GM12878 (cell line): Measurements from ENCODE around the gene CLDN9. TPM values are rescaled to one million over a fixed set of nuclear protein-coding genes. Genes with fewer than 3 reads are reported as not detected.

Experiments used
- ATAC-seq: fragments of 200-7000 bp; cut with Tn5 transposase; 3 replicates; pipeline ENCODE4 v1.9.1; 2020; ENCODE audit warnings: mild to moderate bottlenecking, moderate library complexity
- BruUV-seq: library from RNA; stranded (reverse); fragments of 400-500 nt; replicated peaks from 2 replicates; lab custom pipeline; 2021; lab: Mats Ljungman, UMichigan
- CTCF ChIA-PET: fragments of 300-600 bp; sonication (Branson Sonifier 250); formaldehyde crosslinking; extraction: SDS; loops from one replicate; lab custom pipeline; 2021; ENCODE audit warnings: inconsistent platforms; lab: Yijun Ruan, JAX
- POLR2A ChIA-PET: fragments of 350-600 bp; formaldehyde crosslinking; extraction: SDS; loops from one replicate; lab custom pipeline; 2021; ENCODE audit warnings: inconsistent platforms; lab: Charles Lee
- RAD21 ChIA-PET: fragments of 300-600 bp; sonication (Branson Sonifier 250); formaldehyde crosslinking; loops from one replicate; lab custom pipeline; 2023; ENCODE audit warnings: antibody characterized with exemption; ENCODE audit not compliant: unreplicated experiment; lab: Charles Lee
- SMC1A ChIA-PET: fragments of 300-600 bp; sonication (Branson Sonifier 250); formaldehyde crosslinking; loops from one replicate; lab custom pipeline; 2023; ENCODE audit not compliant: unreplicated experiment, uncharacterized antibody; lab: Charles Lee
- DNase-seq: peaks from one replicate; pipeline ENCODE4 v3.0.0-alpha.2; 2011; ENCODE audit warnings: low read depth, low spot score
- FAIRE-seq: peaks from 3 replicates; lab custom pipeline; 2011; peaks lifted over from hg19 to GRCh38; lab: Jason Lieb, UNC
- H2AFZ ChIP-seq: 2 replicates; pipeline ENCODE4 v1.6.0; 2011; ENCODE audit warnings: low read depth, low read length, control low read depth; ENCODE audit not compliant: control insufficient read depth
- H3K27ac ChIP-seq: 2 replicates; pipeline ENCODE4 v1.5.1; 2011; ENCODE audit warnings: control low read depth; ENCODE audit not compliant: control insufficient read depth, insufficient read depth
- H3K27me3 ChIP-seq, 2 experiments: replicated peaks in 1 of 2; 2 replicates each; pipeline versions ENCODE4 v1.6.0 to v1.6.1; 2011; ENCODE audit warnings: low read length in 1 of 2; ENCODE audit not compliant: control insufficient read depth in 2 of 2, insufficient read depth in 2 of 2
- H3K36me3 ChIP-seq, 2 experiments: 2 replicates each; pipeline ENCODE4 v1.5.1; 2011; ENCODE audit warnings: low read length in 1 of 2; ENCODE audit not compliant: control insufficient read depth in 2 of 2, insufficient read depth in 2 of 2
- H3K4me1 ChIP-seq: 2 replicates; pipeline ENCODE4 v1.6.1; 2011; ENCODE audit warnings: mild to moderate bottlenecking, low read length, moderate library complexity, mixed read lengths; ENCODE audit not compliant: control insufficient read depth, insufficient read depth
- H3K4me2 ChIP-seq: 2 replicates; pipeline ENCODE4 v1.6.0; 2011; ENCODE audit warnings: control low read depth; ENCODE audit not compliant: control insufficient read depth, insufficient read depth
- H3K4me3 ChIP-seq: fragments of 200-600 bp; sonication (generic); 2 replicates; pipeline ENCODE4 v1.5.1; 2016
- H3K79me2 ChIP-seq: 2 replicates; pipeline ENCODE4 v1.6.0; 2011; ENCODE audit warnings: low read length; ENCODE audit not compliant: control insufficient read depth, insufficient read depth
- H3K9ac ChIP-seq: 2 replicates; pipeline ENCODE4 v1.8.0; 2011; ENCODE audit warnings: low read length, control low read depth, mixed read lengths; ENCODE audit not compliant: control insufficient read depth, insufficient read depth
- H3K9me3 ChIP-seq: replicated peaks from 3 replicates; pipeline ENCODE4 v1.5.1; 2011; ENCODE audit warnings: mild to moderate bottlenecking, low read length; ENCODE audit not compliant: control insufficient read depth, insufficient read depth
- H4K20me1 ChIP-seq: 2 replicates; pipeline ENCODE4 v1.6.0; 2011; ENCODE audit not compliant: control insufficient read depth, insufficient read depth
- ASH2L ChIP-seq: fragments of 300-600, 200-600 bp; sonication (generic); IDR thresholded peaks from 2 replicates; pipeline ENCODE4 v1.6.1; 2017; ENCODE audit warnings: low read depth, mild to moderate bottlenecking, borderline replicate concordance
- BHLHE40 ChIP-seq, 2 experiments: fragments of 450-650 bp in 1 of 2; IDR thresholded peaks; 2 replicates each; pipeline ENCODE4 v1.6.1; 2011 to 2017; ENCODE audit warnings: low read depth in 2 of 2, borderline replicate concordance in 1 of 2, improper control_type of control experiment in 1 of 2, low read length in 1 of 2, mild to moderate bottlenecking in 1 of 2
- CBX3 ChIP-seq: fragments of 200-600 bp; sonication (generic); IDR thresholded peaks from 2 replicates; pipeline ENCODE4 v1.6.1; 2016; ENCODE audit warnings: low read depth, borderline replicate concordance
- CEBPB ChIP-seq, 2 experiments: fragments of 150-350 bp in 1 of 2; IDR thresholded peaks; 2 replicates each; pipeline ENCODE4 v1.6.1; 2012 to 2014; ENCODE audit warnings: low read depth in 2 of 2, low read length in 2 of 2, borderline replicate concordance in 1 of 2, inconsistent platforms in 1 of 2
- CHD1 ChIP-seq: IDR thresholded peaks from 2 replicates; pipeline ENCODE4 v1.6.1; 2012; ENCODE audit warnings: low read depth, low read length, improper control_type of control experiment
- DPF2 ChIP-seq: fragments of 450-650 bp; IDR thresholded peaks from 2 replicates; pipeline ENCODE4 v1.6.1; 2017; ENCODE audit warnings: mild to moderate bottlenecking
- HDAC2 ChIP-seq: fragments of 200-600 bp; sonication (generic); IDR thresholded peaks from 2 replicates; pipeline ENCODE4 v1.6.1; 2017
- NFYB ChIP-seq: IDR thresholded peaks from 2 replicates; pipeline ENCODE4 v1.6.1; 2011; ENCODE audit warnings: low read depth, mild to moderate bottlenecking, low read length, improper control_type of control experiment, moderate library complexity; ENCODE audit not compliant: insufficient read depth
- SREBF2 ChIP-seq: IDR thresholded peaks from 2 replicates; pipeline ENCODE4 v1.6.1; 2012; ENCODE audit warnings: mild to moderate bottlenecking, low read length
- ZNF24 ChIP-seq: fragments of 450-650 bp; IDR thresholded peaks from 2 replicates; pipeline ENCODE4 v1.6.1; 2017; ENCODE audit warnings: antibody characterized with exemption, mild to moderate bottlenecking
- ZSCAN29 ChIP-seq: fragments of 450-650 bp; IDR thresholded peaks from 2 replicates; pipeline ENCODE4 v1.6.1; 2017; ENCODE audit warnings: mild to moderate bottlenecking, moderate library complexity
- WGBS: methylation state at CpG from one replicate; pipeline ENCODE4 v1.1.6; 2016; ENCODE audit warnings: low lambda C conversion rate; ENCODE audit not compliant: insufficient replicate concordance, insufficient coverage; ENCODE audit errors: missing lambda C conversion rate; 5-methylcytosine and 5-hydroxymethylcytosine counted together
- in situ Hi-C: fragments of 300-500 bp; cut with MboI; formaldehyde crosslinking; loops from 9 replicates; pipeline ENCODE4 v1.14.3; 2018; ENCODE audit warnings: mixed read lengths
- intact Hi-C: fragments of 100-400 bp; cut with micrococcal nuclease; formaldehyde crosslinking; loops from one replicate; pipeline ENCODE4 v1.14.2; 2022; ENCODE audit not compliant: unreplicated experiment
- polyA plus RNA-seq, 11 experiments: library from polyadenylated mRNA; depleted of rRNA in 4 of 11; unstranded in 6 of 11; stranded (reverse) in 5 of 11; fragments of >200 nt; fragmentation: Nextera tagmentation in 4 of 11; fragmentation: Illumina TruSeq in 1 of 11; extraction: Ambion mirVana in 4 of 11; extraction: Trizol in 1 of 11; gene quantifications; 1 replicate in 1 of 11; 2 replicates in 10 of 11; pipeline versions ENCODE4 v1.2.1 to v1.2.3, GENCODE V29; 2011 to 2016; ENCODE audit warnings: inconsistent platforms in 2 of 11, missing spikeins in 2 of 11, low read depth in 1 of 11
- total RNA-seq, 4 experiments: library from RNA; depleted of rRNA in 3 of 4; stranded (reverse); fragments of >200 nt in 3 of 4; fragmentation: Illumina TruSeq in 1 of 4; extraction: Trizol in 1 of 4; gene quantifications; 2 replicates each; pipeline versions ENCODE4 v1.2.1 to v1.2.3, GENCODE V29; 2013 to 2021
- TF ChIP-seq, protein P1 (sequence below): fragments of 450-650 bp; IDR thresholded peaks from 2 replicates; pipeline ENCODE4 v1.6.1; 2016; ENCODE audit warnings: mild to moderate bottlenecking, moderate library complexity, borderline replicate concordance
- TF ChIP-seq, protein P2 (sequence below): fragments of 450-650 bp; conservative IDR thresholded peaks from 2 replicates; pipeline ENCODE4 v1.6.1; 2017; ENCODE audit warnings: mild to moderate bottlenecking, moderate library complexity
- TF ChIP-seq, protein P3 (sequence below): fragments of 450-650 bp; IDR thresholded peaks from 2 replicates; pipeline ENCODE4 v1.6.1; 2017; ENCODE audit warnings: low read depth, mild to moderate bottlenecking, moderate library complexity
- TF ChIP-seq, protein P4 (sequence below): IDR thresholded peaks from 2 replicates; pipeline ENCODE4 v1.6.1; 2012; ENCODE audit warnings: low read depth, low read length, improper control_type of control experiment

Gene CLDN9
- total and polyA plus RNA-seq, 10 of the 15 experiments (the other 5 are each of a cell fraction or from before 2014, with no cell fraction given), result not detected

DNA sequence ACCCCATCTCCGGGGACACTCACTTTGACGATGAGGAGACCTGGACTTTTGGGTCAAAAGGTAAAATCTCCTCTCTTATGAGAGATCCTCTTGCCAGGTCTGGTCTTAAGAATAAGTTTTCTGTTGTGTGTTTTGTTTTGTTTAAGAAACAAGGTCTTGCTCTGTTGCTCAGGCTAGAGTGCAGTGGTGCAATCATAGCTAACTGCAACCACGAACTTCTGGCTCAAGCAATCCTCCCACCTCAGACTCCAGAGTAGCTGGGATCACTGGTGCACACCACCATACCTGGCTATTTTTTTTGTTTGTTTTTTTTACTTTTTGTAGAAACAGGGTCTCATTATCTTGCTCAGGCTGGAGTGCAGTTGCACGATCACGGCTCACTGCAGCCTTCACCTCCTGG, 37.8 kb downstream of the CLDN9 start:
- Histone ChIP-seq H3K79me2 (no peaks in the 10 kb centered on the region), H2AFZ (no peak overlapping the region), H3K27ac (no peak overlapping the region), H3K4me1 (peaks cover 6% of the 10 kb centered on the region), H4K20me1 (no peaks in the 10 kb centered on the region), H3K9me3 (no peaks in the 10 kb centered on the region), H3K27me3 (no peaks in the 10 kb centered on the region; a peak in 2 of 4 replicates), H3K4me2 (no peak overlapping the region), H3K36me3 (no peaks in the 10 kb centered on the region), H3K4me3 (no peak overlapping the region), H3K9ac (no peak overlapping the region)
- intact Hi-C loops (no loop called here), in situ Hi-C loops (no loop called here)
- CTCF ChIA-PET, result interaction anchor here (3.7 to 5.6 kb wide), 3 partner anchors 9 to 22 kb away, joined by 18 to 28 read pairs (median 23); no protein-coding TSS in a partner anchor
- WGBS, result 14% methylated on average over 5 of the region's 5 CpGs
- no peak for FAIRE-seq
- BruUV-seq, result no TSS peak
- RAD21 ChIA-PET, result no interaction called here
- no peak for DNase-seq
- SMC1A ChIA-PET, result no interaction called here
- ATAC-seq, result no peak
- POLR2A ChIA-PET, result no interaction called here
- TF ChIP-seq, protein P1, sequence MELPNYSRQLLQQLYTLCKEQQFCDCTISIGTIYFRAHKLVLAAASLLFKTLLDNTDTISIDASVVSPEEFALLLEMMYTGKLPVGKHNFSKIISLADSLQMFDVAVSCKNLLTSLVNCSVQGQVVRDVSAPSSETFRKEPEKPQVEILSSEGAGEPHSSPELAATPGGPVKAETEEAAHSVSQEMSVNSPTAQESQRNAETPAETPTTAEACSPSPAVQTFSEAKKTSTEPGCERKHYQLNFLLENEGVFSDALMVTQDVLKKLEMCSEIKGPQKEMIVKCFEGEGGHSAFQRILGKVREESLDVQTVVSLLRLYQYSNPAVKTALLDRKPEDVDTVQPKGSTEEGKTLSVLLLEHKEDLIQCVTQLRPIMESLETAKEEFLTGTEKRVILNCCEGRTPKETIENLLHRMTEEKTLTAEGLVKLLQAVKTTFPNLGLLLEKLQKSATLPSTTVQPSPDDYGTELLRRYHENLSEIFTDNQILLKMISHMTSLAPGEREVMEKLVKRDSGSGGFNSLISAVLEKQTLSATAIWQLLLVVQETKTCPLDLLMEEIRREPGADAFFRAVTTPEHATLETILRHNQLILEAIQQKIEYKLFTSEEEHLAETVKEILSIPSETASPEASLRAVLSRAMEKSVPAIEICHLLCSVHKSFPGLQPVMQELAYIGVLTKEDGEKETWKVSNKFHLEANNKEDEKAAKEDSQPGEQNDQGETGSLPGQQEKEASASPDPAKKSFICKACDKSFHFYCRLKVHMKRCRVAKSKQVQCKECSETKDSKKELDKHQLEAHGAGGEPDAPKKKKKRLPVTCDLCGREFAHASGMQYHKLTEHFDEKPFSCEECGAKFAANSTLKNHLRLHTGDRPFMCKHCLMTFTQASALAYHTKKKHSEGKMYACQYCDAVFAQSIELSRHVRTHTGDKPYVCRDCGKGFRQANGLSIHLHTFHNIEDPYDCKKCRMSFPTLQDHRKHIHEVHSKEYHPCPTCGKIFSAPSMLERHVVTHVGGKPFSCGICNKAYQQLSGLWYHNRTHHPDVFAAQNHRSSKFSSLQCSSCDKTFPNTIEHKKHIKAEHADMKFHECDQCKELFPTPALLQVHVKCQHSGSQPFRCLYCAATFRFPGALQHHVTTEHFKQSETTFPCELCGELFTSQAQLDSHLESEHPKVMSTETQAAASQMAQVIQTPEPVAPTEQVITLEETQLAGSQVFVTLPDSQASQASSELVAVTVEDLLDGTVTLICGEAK, result no peak
- no peak for TF ChIP-seq ZNF24
- TF ChIP-seq, protein P2, sequence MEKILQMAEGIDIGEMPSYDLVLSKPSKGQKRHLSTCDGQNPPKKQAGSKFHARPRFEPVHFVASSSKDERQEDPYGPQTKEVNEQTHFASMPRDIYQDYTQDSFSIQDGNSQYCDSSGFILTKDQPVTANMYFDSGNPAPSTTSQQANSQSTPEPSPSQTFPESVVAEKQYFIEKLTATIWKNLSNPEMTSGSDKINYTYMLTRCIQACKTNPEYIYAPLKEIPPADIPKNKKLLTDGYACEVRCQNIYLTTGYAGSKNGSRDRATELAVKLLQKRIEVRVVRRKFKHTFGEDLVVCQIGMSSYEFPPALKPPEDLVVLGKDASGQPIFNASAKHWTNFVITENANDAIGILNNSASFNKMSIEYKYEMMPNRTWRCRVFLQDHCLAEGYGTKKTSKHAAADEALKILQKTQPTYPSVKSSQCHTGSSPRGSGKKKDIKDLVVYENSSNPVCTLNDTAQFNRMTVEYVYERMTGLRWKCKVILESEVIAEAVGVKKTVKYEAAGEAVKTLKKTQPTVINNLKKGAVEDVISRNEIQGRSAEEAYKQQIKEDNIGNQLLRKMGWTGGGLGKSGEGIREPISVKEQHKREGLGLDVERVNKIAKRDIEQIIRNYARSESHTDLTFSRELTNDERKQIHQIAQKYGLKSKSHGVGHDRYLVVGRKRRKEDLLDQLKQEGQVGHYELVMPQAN, result no peak
- TF ChIP-seq DPF2, result no peak
- no peak for TF ChIP-seq CEBPB (IDR thresholded peaks at IDR 0.05; ENCODE audit: borderline replicate concordance in 1 of 2, low read depth in 2 of 2, low read length in 2 of 2)
- no peak for TF ChIP-seq BHLHE40 (IDR thresholded peaks at IDR 0.05; ENCODE audit: borderline replicate concordance in 1 of 2, low read depth in 2 of 2, low read length in 1 of 2)
- TF ChIP-seq, protein P3, sequence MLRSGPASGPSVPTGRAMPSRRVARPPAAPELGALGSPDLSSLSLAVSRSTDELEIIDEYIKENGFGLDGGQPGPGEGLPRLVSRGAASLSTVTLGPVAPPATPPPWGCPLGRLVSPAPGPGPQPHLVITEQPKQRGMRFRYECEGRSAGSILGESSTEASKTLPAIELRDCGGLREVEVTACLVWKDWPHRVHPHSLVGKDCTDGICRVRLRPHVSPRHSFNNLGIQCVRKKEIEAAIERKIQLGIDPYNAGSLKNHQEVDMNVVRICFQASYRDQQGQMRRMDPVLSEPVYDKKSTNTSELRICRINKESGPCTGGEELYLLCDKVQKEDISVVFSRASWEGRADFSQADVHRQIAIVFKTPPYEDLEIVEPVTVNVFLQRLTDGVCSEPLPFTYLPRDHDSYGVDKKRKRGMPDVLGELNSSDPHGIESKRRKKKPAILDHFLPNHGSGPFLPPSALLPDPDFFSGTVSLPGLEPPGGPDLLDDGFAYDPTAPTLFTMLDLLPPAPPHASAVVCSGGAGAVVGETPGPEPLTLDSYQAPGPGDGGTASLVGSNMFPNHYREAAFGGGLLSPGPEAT, result no peak
- TF ChIP-seq, protein P4, sequence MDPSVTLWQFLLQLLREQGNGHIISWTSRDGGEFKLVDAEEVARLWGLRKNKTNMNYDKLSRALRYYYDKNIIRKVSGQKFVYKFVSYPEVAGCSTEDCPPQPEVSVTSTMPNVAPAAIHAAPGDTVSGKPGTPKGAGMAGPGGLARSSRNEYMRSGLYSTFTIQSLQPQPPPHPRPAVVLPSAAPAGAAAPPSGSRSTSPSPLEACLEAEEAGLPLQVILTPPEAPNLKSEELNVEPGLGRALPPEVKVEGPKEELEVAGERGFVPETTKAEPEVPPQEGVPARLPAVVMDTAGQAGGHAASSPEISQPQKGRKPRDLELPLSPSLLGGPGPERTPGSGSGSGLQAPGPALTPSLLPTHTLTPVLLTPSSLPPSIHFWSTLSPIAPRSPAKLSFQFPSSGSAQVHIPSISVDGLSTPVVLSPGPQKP, result no peak
- no peak for TF ChIP-seq ZSCAN29
- no peak for TF ChIP-seq HDAC2
- TF ChIP-seq SREBF2, result no peak
- TF ChIP-seq CBX3, result no peak
- no peak for TF ChIP-seq CHD1
- no peak for TF ChIP-seq NFYB
- TF ChIP-seq ASH2L, result no peak
